ENCODE measurements around the gene SLFN14.

The SLFN14 gene

GRCh38 chr17:35557353-35557752 is 3.3 kb downstream of the SLFN14 start:
- TF ChIP-seq CTCF (IDR thresholded peaks at IDR 0.05) = no peak
- no peak overlapping the region for H3K27ac ChIP-seq
- no peaks in the 10 kb centered on the region for H3K4me1 ChIP-seq
- intact Hi-C loops (cut with DNase I; ENCODE audit: low total_unique reads) = no loop called here
- H3K36me3 ChIP-seq = no peaks in the 10 kb centered on the region
- H3K9me3 ChIP-seq = no peaks in the 10 kb centered on the region
- H3K4me3 ChIP-seq = no peak overlapping the region
- DNase-seq = no peak
- H3K27me3 ChIP-seq = peaks cover 0 to 20% of the 10 kb centered on the region in 2 donors

- no peak for DNase-seq
- Histone ChIP-seq H3K9me3 (no peaks in the 10 kb centered on the region), H3K27ac (no peak overlapping the region), H3K4me1 (no peaks in the 10 kb centered on the region), H3K27me3 (peaks cover 0 to 22% of the 10 kb centered on the region in 2 donors), H3K4me3 (no peak overlapping the region), H3K36me3 (no peaks in the 10 kb centered on the region)
- intact Hi-C loops (cut with DNase I; ENCODE audit: low total_unique reads) = no loop called here
- TF ChIP-seq CTCF (IDR thresholded peaks at IDR 0.05) = peak in 1 of 2 experiments; percentile 16
These were observed 4.9 kb downstream of the SLFN14 start for GRCh38 chr17:35555691-35556090.

GRCh38 chr17:35554668-35555067 is 6.0 kb downstream of the SLFN14 start:
- no peak for TF ChIP-seq CTCF (IDR thresholded peaks at IDR 0.05)
- Histone ChIP-seq H3K9me3 (no peaks in the 10 kb centered on the region), H3K27ac (no peak overlapping the region), H3K4me3 (no peak overlapping the region), H3K4me1 (no peaks in the 10 kb centered on the region), H3K27me3 (peaks cover 0 to 27% of the 10 kb centered on the region in 2 donors), H3K36me3 (no peaks in the 10 kb centered on the region)
- intact Hi-C loops (cut with DNase I; ENCODE audit: low total_unique reads) = no loop called here
- no peak for DNase-seq

- H3K4me1 ChIP-seq = no peaks in the 10 kb centered on the region
- H3K36me3 ChIP-seq = no peaks in the 10 kb centered on the region
- H3K9me3 ChIP-seq = no peaks in the 10 kb centered on the region
- H3K4me3 ChIP-seq = no peak overlapping the region
- peaks cover 0 to 23% of the 10 kb centered on the region in 2 donors for H3K27me3 ChIP-seq
- no peak for TF ChIP-seq CTCF (IDR thresholded peaks at IDR 0.05)
- intact Hi-C loops (cut with DNase I; ENCODE audit: low total_unique reads) = no loop called here
- no peak for DNase-seq
- no peak overlapping the region for H3K27ac ChIP-seq
These were observed 7.3 kb downstream of the SLFN14 start for GRCh38 chr17:35553310-35553709.

GRCh38 chr17:35548978-35549377 is 11.6 kb downstream of the SLFN14 start:
- Histone ChIP-seq H3K27me3 (peaks cover 0 to 20% of the 10 kb centered on the region in 2 donors), H3K27ac (no peak overlapping the region), H3K4me1 (no peaks in the 10 kb centered on the region), H3K9me3 (no peaks in the 10 kb centered on the region), H3K4me3 (no peak overlapping the region), H3K36me3 (no peaks in the 10 kb centered on the region)
- no peak for TF ChIP-seq CTCF (IDR thresholded peaks at IDR 0.05)
- no peak for DNase-seq
- intact Hi-C loops (cut with DNase I; ENCODE audit: low total_unique reads) = no loop called here

- intact Hi-C loops (cut with DNase I; ENCODE audit: low total_unique reads) = no loop called here
- H3K27me3 ChIP-seq = peaks cover 0 to 20% of the 10 kb centered on the region in 2 donors
These were observed 12.3 kb downstream of the SLFN14 start for GRCh38 chr17:35548208-35548810.

More at GRCh38 chr17:35548208-35548810, 12.3 kb downstream of the SLFN14 start:
- no peaks in the 10 kb centered on the region for H3K4me1 ChIP-seq
- TF ChIP-seq CTCF (IDR thresholded peaks at IDR 0.05) = no peak
- no peak overlapping the region for H3K27ac ChIP-seq
- no peak for DNase-seq
- H3K36me3 ChIP-seq = no peaks in the 10 kb centered on the region
- H3K4me3 ChIP-seq = no peak overlapping the region
- H3K9me3 ChIP-seq = no peaks in the 10 kb centered on the region

Data from tibial artery (tissue), 4 donors.